ENCODE measurements around the gene MYO7B. TPM values are rescaled to one million over a fixed set of nuclear protein-coding genes. Genes with fewer than 3 reads are reported as not detected.

MYO7B gene
- total RNA-seq, 1 donor from 2014 or later, result 0.02 TPM

- no peaks in the 10 kb centered on the region for H3K9me3 Mint-ChIP-seq (ENCODE audit: low read depth)
- TF ChIP-seq CTCF (IDR thresholded peaks at IDR 0.05), result no peak
- peak; percentile 79 for DNase-seq (ENCODE audit: low spot score)
- no peak overlapping the region for H3K27ac Mint-ChIP-seq (ENCODE audit: unreplicated experiment)
- no peak overlapping the region for H3K4me3 Mint-ChIP-seq (ENCODE audit: unreplicated experiment)
- peaks cover 1% of the 10 kb centered on the region for H3K27me3 Mint-ChIP-seq (ENCODE audit: low read depth)
- H3K36me3 Mint-ChIP-seq (ENCODE audit: low read depth), result no peaks in the 10 kb centered on the region
- H3K4me1 Mint-ChIP-seq (ENCODE audit: low read depth), result peaks cover 31% of the 10 kb centered on the region
Measured at GRCh38 chr2:127577973-127578372, 42.5 kb downstream of the MYO7B start.

GRCh38 chr2:127578411-127578810 is 42.9 kb downstream of the MYO7B start:
- H3K4me3 Mint-ChIP-seq (ENCODE audit: unreplicated experiment), result no peak overlapping the region
- H3K27me3 Mint-ChIP-seq (ENCODE audit: low read depth), result peaks cover 1% of the 10 kb centered on the region
- H3K36me3 Mint-ChIP-seq (ENCODE audit: low read depth), result no peaks in the 10 kb centered on the region
- no peaks in the 10 kb centered on the region for H3K9me3 Mint-ChIP-seq (ENCODE audit: low read depth)
- no peak overlapping the region for H3K27ac Mint-ChIP-seq (ENCODE audit: unreplicated experiment)
- no peak for TF ChIP-seq CTCF (IDR thresholded peaks at IDR 0.05)
- H3K4me1 Mint-ChIP-seq (ENCODE audit: low read depth), result peaks cover 31% of the 10 kb centered on the region
- no peak for DNase-seq (ENCODE audit: low spot score)

- H3K27ac Mint-ChIP-seq (ENCODE audit: unreplicated experiment), result no peak overlapping the region
- H3K27me3 Mint-ChIP-seq (ENCODE audit: low read depth), result peaks cover 1% of the 10 kb centered on the region
- DNase-seq (ENCODE audit: low spot score), result peak; percentile 61
Measured at GRCh38 chr2:127579231-127579630, 43.7 kb downstream of the MYO7B start.

GRCh38 chr2:127580167-127581049 is 44.9 kb downstream of the MYO7B start:
- H3K4me3 Mint-ChIP-seq (ENCODE audit: unreplicated experiment), result no peak overlapping the region
- DNase-seq (ENCODE audit: low spot score), result peak; percentile 77
- peaks cover 1% of the 10 kb centered on the region for H3K27me3 Mint-ChIP-seq (ENCODE audit: low read depth)
- TF ChIP-seq CTCF (IDR thresholded peaks at IDR 0.05), result no peak
- H3K27ac Mint-ChIP-seq (ENCODE audit: unreplicated experiment), result no peak overlapping the region
- H3K36me3 Mint-ChIP-seq (ENCODE audit: low read depth), result no peaks in the 10 kb centered on the region
- no peaks in the 10 kb centered on the region for H3K9me3 Mint-ChIP-seq (ENCODE audit: low read depth)
- peaks cover 30% of the 10 kb centered on the region for H3K4me1 Mint-ChIP-seq (ENCODE audit: low read depth)

More at GRCh38 chr2:127579231-127579630, 43.7 kb downstream of the MYO7B start:
- Mint-ChIP-seq H3K4me1 (ENCODE audit: low read depth) (peaks cover 31% of the 10 kb centered on the region), H3K36me3 (ENCODE audit: low read depth) (no peaks in the 10 kb centered on the region), H3K9me3 (ENCODE audit: low read depth) (no peaks in the 10 kb centered on the region), H3K4me3 (ENCODE audit: unreplicated experiment) (no peak overlapping the region)
- no peak for TF ChIP-seq CTCF (IDR thresholded peaks at IDR 0.05)

- Mint-ChIP-seq H3K9me3 (ENCODE audit: low read depth) (no peaks in the 10 kb centered on the region), H3K4me3 (ENCODE audit: unreplicated experiment) (no peak overlapping the region), H3K4me1 (ENCODE audit: low read depth) (peaks cover 24% of the 10 kb centered on the region), H3K27ac (ENCODE audit: unreplicated experiment) (no peak overlapping the region), H3K27me3 (ENCODE audit: low read depth) (peaks cover 1% of the 10 kb centered on the region), H3K36me3 (ENCODE audit: low read depth) (no peaks in the 10 kb centered on the region)
- DNase-seq (ENCODE audit: low spot score), result peak; percentile 56
- TF ChIP-seq CTCF (IDR thresholded peaks at IDR 0.05), result no peak
Measured at GRCh38 chr2:127581050-127581345, 45.5 kb downstream of the MYO7B start.

Data from chondrocyte (in vitro differentiated cells).